HepG2 (cell line): ENCODE results near the gene TASP1. TPM values are rescaled to one million over a fixed set of nuclear protein-coding genes. Genes with fewer than 3 reads are reported as not detected.

ENCODE experiments used
- FIP1L1 ChIP-seq: fragments of 200-400 bp; formaldehyde crosslinking; IDR thresholded peaks from 2 replicates; pipeline ENCODE4 v1.6.1; 2018; ENCODE audit warnings: low read depth, mild to moderate bottlenecking, low read length, moderate library complexity, borderline replicate concordance; ENCODE audit not compliant: insufficient read depth
- FOXO1 ChIP-seq: sonication (generic); formaldehyde crosslinking; IDR thresholded peaks from 2 replicates; pipeline ENCODE4 v1.4.0; 2020; ENCODE audit warnings: missing genetic modification reagents
- MXD4 ChIP-seq: IDR thresholded peaks from 2 replicates; pipeline ENCODE4 v1.6.1; 2016; ENCODE audit warnings: mild to moderate bottlenecking, missing biosample characterization, missing genetic modification reagents
- NFAT5 ChIP-seq: sonication (generic); formaldehyde crosslinking; IDR thresholded peaks from 2 replicates; pipeline ENCODE4 v1.4.0; 2020; ENCODE audit warnings: missing genetic modification reagents
- NR2F6 ChIP-seq, 2 experiments: IDR thresholded peaks; 2 replicates each; pipeline ENCODE4 v1.6.1; 2016; ENCODE audit warnings: antibody characterized with exemption in 1 of 2, mild to moderate bottlenecking in 1 of 2
- PCBP1 ChIP-seq: fragments of 200-400 bp; formaldehyde crosslinking; IDR thresholded peaks from 2 replicates; pipeline ENCODE4 v1.6.1; 2017; ENCODE audit warnings: mild to moderate bottlenecking, low read depth, low read length, borderline replicate concordance
- SRSF1 ChIP-seq: fragments of 200-400 bp; formaldehyde crosslinking; optimal IDR thresholded peaks from 2 replicates; pipeline ENCODE3; 2017; ENCODE audit warnings: mild to moderate bottlenecking, low read depth, low read length, moderate library complexity
- ZBTB20 ChIP-seq: sonication (generic); formaldehyde crosslinking; IDR thresholded peaks from 2 replicates; pipeline ENCODE4 v1.8.1; 2023; ENCODE audit warnings: missing genetic modification reagents, low read depth, mild to moderate bottlenecking, borderline replicate concordance
- ZNF333 ChIP-seq: sonication (generic); formaldehyde crosslinking; IDR thresholded peaks from 2 replicates; pipeline ENCODE4 v1.4.0; 2020; ENCODE audit warnings: mild to moderate bottlenecking, missing genetic modification reagents, borderline replicate concordance
- ZNF562 ChIP-seq: sonication (generic); formaldehyde crosslinking; IDR thresholded peaks from 2 replicates; pipeline ENCODE4 v1.8.0; 2022; ENCODE audit warnings: missing genetic modification reagents, borderline replicate concordance
- ZNF672 ChIP-seq: sonication (generic); formaldehyde crosslinking; IDR thresholded peaks from 2 replicates; pipeline ENCODE4 v1.8.1; 2022; ENCODE audit warnings: missing genetic modification reagents
- ZNF766 ChIP-seq: sonication (generic); formaldehyde crosslinking; IDR thresholded peaks from 2 replicates; pipeline ENCODE4 v1.5.0; 2020; ENCODE audit warnings: missing genetic modification reagents, borderline replicate concordance
- ZNF792 ChIP-seq: IDR thresholded peaks from 2 replicates; pipeline ENCODE4 v1.6.1; 2016
- polyA plus RNA-seq, 8 experiments: library from polyadenylated mRNA; depleted of rRNA in 3 of 8; stranded (reverse) in 7 of 8; unstranded in 1 of 8; fragments of >200 nt; fragmentation: Illumina TruSeq in 4 of 8; extraction: Trizol in 4 of 8; gene quantifications; 2 replicates each; pipeline versions ENCODE4 v1.2.1 to v1.2.3, GENCODE V29; 2011 to 2016; ENCODE audit warnings: low read depth in 4 of 8, missing spikeins in 1 of 8, mixed read lengths in 1 of 8; ENCODE audit not compliant: insufficient read depth in 1 of 8
- total RNA-seq, 5 experiments: library from RNA; depleted of rRNA; stranded (reverse); fragments of >200 nt; fragmentation: Illumina TruSeq; extraction: Trizol; gene quantifications; 2 replicates each; pipeline ENCODE4 v1.2.3, GENCODE V29; 2016; ENCODE audit warnings: low read depth in 1 of 5
- TF ChIP-seq, protein P1 (sequence below): sonication (generic); formaldehyde crosslinking; IDR thresholded peaks from 2 replicates; pipeline ENCODE4 v1.5.1; 2020; ENCODE audit warnings: mild to moderate bottlenecking, missing genetic modification reagents, borderline replicate concordance
- TF ChIP-seq, protein P2 (sequence below): sonication (generic); formaldehyde crosslinking; IDR thresholded peaks from 2 replicates; pipeline ENCODE4 v1.9.0; 2021; ENCODE audit warnings: missing genetic modification reagents, mild to moderate bottlenecking, borderline replicate concordance

TASP1 gene
- total and polyA plus RNA-seq, 2 of the 13 experiments (the other 11 are each of a cell fraction or from before 2014, with no cell fraction given) = 10.0 to 25.2 TPM

DNA sequence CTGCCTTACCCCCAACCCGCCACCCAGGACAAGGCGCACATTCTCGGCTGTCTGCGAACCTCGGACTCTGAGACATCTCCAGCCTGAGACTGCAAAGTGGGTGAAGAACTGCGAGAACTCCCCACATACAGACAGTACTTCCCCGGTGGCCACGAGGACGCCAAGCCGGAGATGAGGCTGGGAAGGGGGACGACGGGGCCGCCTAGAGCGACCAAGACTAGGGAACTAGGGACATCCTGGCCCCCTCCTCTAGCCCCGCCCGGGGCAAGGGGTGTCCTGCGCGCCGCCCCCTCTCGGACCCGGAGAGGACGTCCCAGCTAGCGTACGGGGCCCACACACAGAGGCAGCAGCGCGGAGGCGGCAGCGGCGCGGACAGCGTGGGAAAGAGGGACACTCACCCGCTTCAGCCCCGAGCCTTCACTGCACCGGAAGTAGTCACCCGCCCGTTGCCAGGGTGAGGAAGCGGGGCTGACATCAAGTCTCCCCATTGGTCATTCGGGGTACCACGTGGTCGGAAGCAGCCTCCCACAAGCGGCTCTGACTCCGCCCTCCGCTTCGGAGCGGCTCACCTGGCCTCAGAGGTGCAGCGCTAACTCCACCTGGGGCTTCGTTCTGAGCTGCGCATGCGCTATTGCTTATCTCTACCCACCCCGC is at the start of gene TASP1 (continued):
- TF ChIP-seq PCBP1 (peak; percentile 61; the same call in 1 of the 2 replicates), ZNF333 (CRISPR knock-in tag) (peak; percentile 27; the same call in 1 of the 2 replicates), ZNF672 (CRISPR knock-in tag) (no peak), ZBTB20 (CRISPR knock-in tag) (peak; percentile 87), FIP1L1 (no peak), ZNF766 (CRISPR knock-in tag) (0 out of 2 replicates have a peak, but pooled peaks have one; percentile 58), ZNF792 (CRISPR knock-in tag) (0 out of 2 replicates have a peak, but pooled peaks have one; percentile 53), SRSF1 (peak; percentile 96), MXD4 (CRISPR knock-in tag) (peak; percentile 92; the same call in 1 of the 2 replicates), ZNF562 (no peak), NR2F6 (IDR thresholded peaks at IDR 0.05) (no peak), NR2F6 (CRISPR knock-in tag; IDR thresholded peaks at IDR 0.05) (no peak; the same call in 1 of the 2 replicates), NFAT5 (CRISPR knock-in tag) (peak; percentile 83; the same call in 1 of the 2 replicates), FOXO1 (CRISPR knock-in tag) (peak; percentile 77)
- TF ChIP-seq, protein P1, sequence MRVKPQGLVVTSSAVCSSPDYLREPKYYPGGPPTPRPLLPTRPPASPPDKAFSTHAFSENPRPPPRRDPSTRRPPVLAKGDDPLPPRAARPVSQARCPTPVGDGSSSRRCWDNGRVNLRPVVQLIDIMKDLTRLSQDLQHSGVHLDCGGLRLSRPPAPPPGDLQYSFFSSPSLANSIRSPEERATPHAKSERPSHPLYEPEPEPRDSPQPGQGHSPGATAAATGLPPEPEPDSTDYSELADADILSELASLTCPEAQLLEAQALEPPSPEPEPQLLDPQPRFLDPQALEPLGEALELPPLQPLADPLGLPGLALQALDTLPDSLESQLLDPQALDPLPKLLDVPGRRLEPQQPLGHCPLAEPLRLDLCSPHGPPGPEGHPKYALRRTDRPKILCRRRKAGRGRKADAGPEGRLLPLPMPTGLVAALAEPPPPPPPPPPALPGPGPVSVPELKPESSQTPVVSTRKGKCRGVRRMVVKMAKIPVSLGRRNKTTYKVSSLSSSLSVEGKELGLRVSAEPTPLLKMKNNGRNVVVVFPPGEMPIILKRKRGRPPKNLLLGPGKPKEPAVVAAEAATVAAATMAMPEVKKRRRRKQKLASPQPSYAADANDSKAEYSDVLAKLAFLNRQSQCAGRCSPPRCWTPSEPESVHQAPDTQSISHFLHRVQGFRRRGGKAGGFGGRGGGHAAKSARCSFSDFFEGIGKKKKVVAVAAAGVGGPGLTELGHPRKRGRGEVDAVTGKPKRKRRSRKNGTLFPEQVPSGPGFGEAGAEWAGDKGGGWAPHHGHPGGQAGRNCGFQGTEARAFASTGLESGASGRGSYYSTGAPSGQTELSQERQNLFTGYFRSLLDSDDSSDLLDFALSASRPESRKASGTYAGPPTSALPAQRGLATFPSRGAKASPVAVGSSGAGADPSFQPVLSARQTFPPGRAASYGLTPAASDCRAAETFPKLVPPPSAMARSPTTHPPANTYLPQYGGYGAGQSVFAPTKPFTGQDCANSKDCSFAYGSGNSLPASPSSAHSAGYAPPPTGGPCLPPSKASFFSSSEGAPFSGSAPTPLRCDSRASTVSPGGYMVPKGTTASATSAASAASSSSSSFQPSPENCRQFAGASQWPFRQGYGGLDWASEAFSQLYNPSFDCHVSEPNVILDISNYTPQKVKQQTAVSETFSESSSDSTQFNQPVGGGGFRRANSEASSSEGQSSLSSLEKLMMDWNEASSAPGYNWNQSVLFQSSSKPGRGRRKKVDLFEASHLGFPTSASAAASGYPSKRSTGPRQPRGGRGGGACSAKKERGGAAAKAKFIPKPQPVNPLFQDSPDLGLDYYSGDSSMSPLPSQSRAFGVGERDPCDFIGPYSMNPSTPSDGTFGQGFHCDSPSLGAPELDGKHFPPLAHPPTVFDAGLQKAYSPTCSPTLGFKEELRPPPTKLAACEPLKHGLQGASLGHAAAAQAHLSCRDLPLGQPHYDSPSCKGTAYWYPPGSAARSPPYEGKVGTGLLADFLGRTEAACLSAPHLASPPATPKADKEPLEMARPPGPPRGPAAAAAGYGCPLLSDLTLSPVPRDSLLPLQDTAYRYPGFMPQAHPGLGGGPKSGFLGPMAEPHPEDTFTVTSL (CRISPR knock-in tag) = 0 out of 2 replicates have a peak, but pooled peaks have one; percentile 11
- TF ChIP-seq, protein P2, sequence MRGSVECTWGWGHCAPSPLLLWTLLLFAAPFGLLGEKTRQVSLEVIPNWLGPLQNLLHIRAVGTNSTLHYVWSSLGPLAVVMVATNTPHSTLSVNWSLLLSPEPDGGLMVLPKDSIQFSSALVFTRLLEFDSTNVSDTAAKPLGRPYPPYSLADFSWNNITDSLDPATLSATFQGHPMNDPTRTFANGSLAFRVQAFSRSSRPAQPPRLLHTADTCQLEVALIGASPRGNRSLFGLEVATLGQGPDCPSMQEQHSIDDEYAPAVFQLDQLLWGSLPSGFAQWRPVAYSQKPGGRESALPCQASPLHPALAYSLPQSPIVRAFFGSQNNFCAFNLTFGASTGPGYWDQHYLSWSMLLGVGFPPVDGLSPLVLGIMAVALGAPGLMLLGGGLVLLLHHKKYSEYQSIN (CRISPR knock-in tag) = no peak
